ENCODE data around the gene SAE1.

The SAE1 gene

DNA sequence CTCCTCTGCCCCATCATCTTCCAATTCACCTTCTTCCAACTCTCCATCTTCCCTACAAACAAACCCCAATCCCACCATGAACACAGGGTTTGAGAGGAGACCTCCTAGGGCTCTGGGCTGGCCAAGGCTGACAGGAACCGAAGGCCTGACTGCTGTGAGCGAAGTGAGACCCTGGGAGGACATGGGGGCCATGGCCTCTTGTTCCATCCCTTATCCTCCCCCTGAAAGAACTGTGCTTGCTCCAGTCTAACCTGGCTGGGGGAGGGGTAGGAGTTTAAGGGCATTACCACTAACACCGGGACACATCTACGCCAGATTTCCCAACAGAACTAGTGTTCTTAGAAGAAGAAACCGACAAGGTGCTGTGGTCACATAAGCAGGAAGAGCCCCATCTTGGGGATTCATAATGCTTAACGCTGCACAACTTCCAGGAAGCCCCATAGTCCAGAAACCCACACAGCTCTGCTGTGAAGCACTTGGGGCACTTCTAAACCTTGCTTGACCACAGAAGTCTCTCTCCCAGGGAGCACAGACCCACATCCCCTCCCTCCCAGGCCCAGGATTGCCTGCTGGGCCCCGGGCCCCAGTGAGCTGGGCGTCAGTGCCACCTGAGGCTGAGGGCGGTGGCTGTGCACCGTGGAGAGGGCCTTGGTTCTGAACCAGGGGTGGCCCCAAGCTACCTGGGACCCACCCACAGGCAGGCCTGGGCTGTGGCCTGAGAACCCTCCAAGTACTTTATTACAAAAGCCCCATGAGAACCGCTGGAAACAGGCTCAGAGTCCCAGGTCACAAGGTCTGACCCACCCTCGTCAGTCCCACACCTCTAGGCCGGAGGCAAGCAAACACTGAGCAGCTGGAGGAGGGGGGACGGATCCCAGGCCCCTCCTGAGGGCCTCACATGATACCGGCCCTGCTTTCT lies 35.8 kb upstream of the SAE1 start:
- no peak for TF ChIP-seq Cebpa-rat (IDR thresholded peaks at IDR 0.05)
- H3K27me3 ChIP-seq: no peaks in the 10 kb centered on the region
- peak overlapping the region in 9 of 10 experiments; percentile 6 to 54 (median 39); a peak in 17 of 20 replicates for H3K4me3 ChIP-seq
- peak overlapping the region; percentile 64 to 83 (median 77) for H3K9ac ChIP-seq
- H3K4me1 ChIP-seq: peaks cover 70 to 89% (median 80%) of the 10 kb centered on the region in 10 experiments
- H3K27ac ChIP-seq: peak overlapping the region; percentile 69 to 90 (median 87)
- H3K36me3 ChIP-seq: peaks cover 42 to 69% (median 48%) of the 10 kb centered on the region in 11 experiments
- no peaks in the 10 kb centered on the region for H3K9me3 ChIP-seq (replicated peaks in 1 of 11)
- H4K20me1 ChIP-seq: peaks cover 0 to 94% (median 52%) of the 10 kb centered on the region in 11 experiments; a peak in 16 of 22 replicates
- peak overlapping the region; percentile 82 to 99 (median 96) for H3K4me2 ChIP-seq

DNA sequence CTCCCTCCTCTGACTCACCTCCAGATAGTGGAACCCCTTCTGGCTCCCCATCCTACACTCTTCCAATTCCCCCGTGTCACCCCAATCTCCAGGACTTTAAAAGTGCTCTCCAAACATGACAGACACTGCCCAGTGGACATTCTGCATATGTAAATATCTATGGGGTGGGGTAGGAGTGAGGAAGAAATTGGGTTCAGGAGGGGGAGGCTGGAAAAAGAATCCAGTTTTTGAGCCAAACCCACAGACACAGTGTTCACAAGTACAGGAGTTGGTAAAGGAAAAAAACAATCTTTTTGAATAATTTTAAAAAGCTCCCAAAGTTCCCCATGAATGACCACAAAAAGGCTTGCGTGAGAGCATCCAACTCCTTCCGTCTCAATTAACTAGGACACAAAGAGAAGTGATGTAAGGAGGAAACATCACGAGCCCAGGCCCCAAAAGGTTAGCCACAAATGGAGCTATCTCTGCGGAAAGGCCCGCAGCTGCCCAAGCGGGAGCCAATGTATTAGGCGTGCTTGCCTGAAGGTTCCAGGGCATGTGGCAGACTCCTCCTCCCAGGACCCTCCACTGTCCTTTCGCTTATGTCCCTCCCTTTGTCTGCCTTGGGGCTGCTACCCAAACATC lies 35.0 kb upstream of the SAE1 start:
- peaks cover 75 to 93% (median 86%) of the 10 kb centered on the region in 10 experiments for H3K4me1 ChIP-seq
- no peaks in the 10 kb centered on the region for H3K9me3 ChIP-seq (replicated peaks in 1 of 11)
- peak overlapping the region; percentile 82 to 99 (median 96) for H3K4me2 ChIP-seq
- peaks cover 0 to 94% (median 55%) of the 10 kb centered on the region in 11 experiments; a peak in 17 of 22 replicates for H4K20me1 ChIP-seq
- H3K4me3 ChIP-seq: peak overlapping the region in 9 of 10 experiments; percentile 6 to 54 (median 39); a peak in 17 of 20 replicates
- no peaks in the 10 kb centered on the region for H3K27me3 ChIP-seq
- peaks cover 34 to 66% (median 46%) of the 10 kb centered on the region in 11 experiments for H3K36me3 ChIP-seq
- peak overlapping the region; percentile 69 to 90 (median 87) for H3K27ac ChIP-seq
- peak overlapping the region; percentile 64 to 83 (median 77) for H3K9ac ChIP-seq
- TF ChIP-seq Cebpa-rat (IDR thresholded peaks at IDR 0.05): no peak

DNA sequence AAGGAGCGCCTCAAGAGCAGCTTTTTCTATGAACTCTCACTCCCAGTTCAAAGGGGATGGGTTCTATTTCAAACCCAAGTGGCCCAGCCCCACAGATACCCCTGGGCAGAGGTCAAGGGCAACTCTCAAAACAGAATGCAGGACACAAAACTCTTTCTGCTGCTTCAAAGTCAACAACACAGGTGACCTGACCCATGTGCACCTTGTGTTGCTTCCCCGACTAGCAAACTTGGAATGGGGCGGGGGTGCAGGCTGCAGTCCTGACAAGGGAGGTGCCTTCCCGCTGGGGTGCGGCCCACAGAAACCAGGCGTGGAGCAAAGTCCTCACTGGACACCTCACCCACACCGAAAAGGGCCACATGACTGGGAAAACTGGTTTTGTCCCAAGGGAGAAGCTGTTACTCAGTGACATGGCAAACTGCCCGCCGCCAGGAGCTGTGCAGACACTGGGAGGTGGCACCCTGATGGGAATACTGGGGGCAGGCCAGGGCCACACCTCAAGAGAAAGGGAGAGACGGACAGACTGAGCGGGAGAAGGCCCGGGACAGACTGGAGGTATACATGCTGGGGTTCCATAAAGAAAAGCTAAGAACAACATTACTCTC lies 34.4 kb upstream of the SAE1 start:
- H3K9ac ChIP-seq: peak overlapping the region; percentile 39 to 83 (median 77); a peak in 21 of 22 replicates
- TF ChIP-seq Cebpa-rat (IDR thresholded peaks at IDR 0.05): no peak
- H3K4me2 ChIP-seq: peak overlapping the region; percentile 82 to 99 (median 96)
- H3K4me1 ChIP-seq: peaks cover 75 to 91% (median 85%) of the 10 kb centered on the region in 10 experiments
- peak overlapping the region in 8 of 10 experiments; percentile 7 to 53 (median 32); a peak in 7 of 20 replicates for H3K4me3 ChIP-seq
- no peaks in the 10 kb centered on the region for H3K9me3 ChIP-seq (replicated peaks in 1 of 11)
- no peaks in the 10 kb centered on the region for H3K27me3 ChIP-seq
- peaks cover 0 to 94% (median 61%) of the 10 kb centered on the region in 11 experiments; a peak in 18 of 22 replicates for H4K20me1 ChIP-seq
- peaks cover 28 to 64% (median 46%) of the 10 kb centered on the region in 11 experiments for H3K36me3 ChIP-seq
- peak overlapping the region; percentile 69 to 90 (median 87); a peak in 21 of 22 replicates for H3K27ac ChIP-seq

DNA sequence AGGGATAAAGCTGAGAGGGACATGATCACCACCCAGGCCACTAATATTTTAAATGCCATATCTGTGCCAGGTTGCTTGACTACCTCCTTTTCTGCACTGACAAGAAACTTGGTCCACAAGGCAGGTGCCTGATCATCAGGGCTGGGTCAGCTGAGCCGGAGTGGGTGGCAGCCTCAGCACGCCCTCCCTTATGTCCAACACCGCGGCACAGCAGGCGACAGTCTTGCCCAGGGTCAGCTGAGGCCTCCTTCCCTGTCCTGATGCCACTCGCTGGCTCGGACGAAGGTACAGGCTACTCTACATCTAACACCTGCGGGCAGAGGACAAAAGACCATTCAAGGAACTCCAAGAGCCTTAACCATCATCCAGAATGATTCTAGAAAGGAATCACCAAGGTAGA lies 33.9 kb upstream of the SAE1 start:
- Histone ChIP-seq H3K4me3 (0 out of 20 replicates have a peak overlapping the region, but pooled peaks of 1 of the 10 experiments have one; percentile 53), H3K36me3 (peaks cover 24 to 63% (median 43%) of the 10 kb centered on the region in 11 experiments), H3K27me3 (no peaks in the 10 kb centered on the region), H3K4me2 (peak overlapping the region; percentile 82 to 99 (median 96)), H3K27ac (peak overlapping the region in 10 of 11 experiments; percentile 82 to 90 (median 88); a peak in 19 of 22 replicates), H3K4me1 (peaks cover 75 to 86% (median 84%) of the 10 kb centered on the region in 10 experiments), H3K9ac (peak overlapping the region; percentile 37 to 83 (median 77); a peak in 15 of 22 replicates), H4K20me1 (peaks cover 0 to 96% (median 66%) of the 10 kb centered on the region in 11 experiments; a peak in 19 of 22 replicates), H3K9me3 (replicated peaks in 1 of 11) (no peaks in the 10 kb centered on the region)
- TF ChIP-seq Cebpa-rat (IDR thresholded peaks at IDR 0.05): no peak

DNA sequence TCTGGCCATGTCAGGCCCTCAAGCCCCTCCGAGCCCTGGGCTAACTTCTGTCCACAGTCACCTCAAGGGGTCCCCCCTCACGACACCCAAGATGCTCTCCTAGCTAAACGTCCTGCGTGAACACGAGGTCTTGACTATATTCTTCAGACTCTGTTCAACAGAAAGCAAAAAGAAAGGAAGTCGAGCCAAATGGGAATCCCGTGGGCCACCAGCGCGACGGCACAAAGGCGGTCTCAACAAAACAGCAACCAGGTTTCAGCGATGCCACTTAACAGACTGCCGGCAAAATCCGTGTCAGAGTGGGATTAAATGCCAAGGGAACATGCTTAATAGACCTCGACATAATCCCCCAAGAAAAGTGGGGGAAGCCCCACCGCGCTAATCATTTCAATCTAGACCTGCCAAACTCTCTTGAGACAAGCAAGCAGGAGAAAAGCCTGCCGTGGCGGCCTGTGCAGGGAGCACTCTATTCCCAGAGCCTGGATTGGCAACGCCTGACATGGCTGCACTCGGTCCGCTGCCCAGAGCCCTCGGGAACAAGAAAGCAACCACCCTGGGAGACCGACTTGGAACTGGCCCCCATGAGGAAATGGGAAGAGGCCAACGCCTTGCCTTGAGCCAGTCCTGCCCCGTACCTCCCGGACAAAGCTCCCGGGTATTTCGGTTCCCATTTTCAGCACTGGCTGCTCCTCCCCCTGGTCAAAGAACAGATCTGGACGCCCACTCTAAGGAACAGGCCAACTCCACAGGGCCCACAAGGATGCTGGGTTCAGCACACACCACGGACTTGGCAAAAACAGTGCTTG lies 33.0 kb upstream of the SAE1 start:
- no peaks in the 10 kb centered on the region for H3K9me3 ChIP-seq (replicated peaks in 1 of 11)
- H3K27ac ChIP-seq: peak overlapping the region; percentile 18 to 90 (median 87); a peak in 21 of 22 replicates
- H3K4me1 ChIP-seq: peaks cover 72 to 86% (median 78%) of the 10 kb centered on the region in 10 experiments
- no peak for TF ChIP-seq Cebpa-rat (IDR thresholded peaks at IDR 0.05)
- peaks cover 16 to 63% (median 42%) of the 10 kb centered on the region in 11 experiments; a peak in 20 of 22 replicates for H3K36me3 ChIP-seq
- H3K4me3 ChIP-seq: no peak overlapping the region; a peak in 1 of 20 replicates
- H3K4me2 ChIP-seq: peak overlapping the region; percentile 82 to 99 (median 96)
- no peaks in the 10 kb centered on the region for H3K27me3 ChIP-seq
- peaks cover 4 to 98% (median 75%) of the 10 kb centered on the region in 11 experiments; a peak in 20 of 22 replicates for H4K20me1 ChIP-seq
- peak overlapping the region in 10 of 11 experiments; percentile 11 to 82 (median 60); a peak in 16 of 22 replicates for H3K9ac ChIP-seq

DNA sequence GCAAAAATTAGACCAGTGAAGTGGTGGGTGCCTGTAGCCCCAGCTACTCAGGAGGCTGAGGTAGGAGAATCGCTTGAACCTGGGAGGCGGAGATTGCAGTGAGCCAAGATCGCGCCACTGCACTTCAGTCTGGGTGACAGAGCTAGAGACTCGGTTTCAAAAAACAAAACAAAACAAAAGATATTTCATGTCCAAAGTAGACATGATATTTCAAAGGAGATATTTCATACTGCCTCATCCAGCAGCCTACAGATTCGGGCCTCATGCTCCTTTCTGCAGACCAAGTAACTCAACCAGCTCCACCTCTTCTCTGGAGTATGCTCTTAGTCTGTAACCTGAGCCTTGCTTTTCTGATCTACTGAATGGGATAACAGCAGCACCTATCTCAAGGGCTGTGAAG lies 32.0 kb upstream of the SAE1 start:
- H3K4me1 ChIP-seq: peaks cover 62 to 84% (median 70%) of the 10 kb centered on the region in 10 experiments
- no peaks in the 10 kb centered on the region for H3K9me3 ChIP-seq (replicated peaks in 1 of 11)
- H3K4me3 ChIP-seq: no peak overlapping the region
- no peaks in the 10 kb centered on the region for H3K27me3 ChIP-seq
- peak overlapping the region; percentile 82 to 99 (median 96) for H3K4me2 ChIP-seq
- no peak overlapping the region for H3K9ac ChIP-seq
- TF ChIP-seq Cebpa-rat (IDR thresholded peaks at IDR 0.05): no peak
- H4K20me1 ChIP-seq: peaks cover 5 to 100% (median 85%) of the 10 kb centered on the region in 11 experiments; a peak in 20 of 22 replicates
- peaks cover 6 to 62% (median 33%) of the 10 kb centered on the region in 11 experiments; a peak in 19 of 22 replicates for H3K36me3 ChIP-seq
- H3K27ac ChIP-seq: no peak overlapping the region

DNA sequence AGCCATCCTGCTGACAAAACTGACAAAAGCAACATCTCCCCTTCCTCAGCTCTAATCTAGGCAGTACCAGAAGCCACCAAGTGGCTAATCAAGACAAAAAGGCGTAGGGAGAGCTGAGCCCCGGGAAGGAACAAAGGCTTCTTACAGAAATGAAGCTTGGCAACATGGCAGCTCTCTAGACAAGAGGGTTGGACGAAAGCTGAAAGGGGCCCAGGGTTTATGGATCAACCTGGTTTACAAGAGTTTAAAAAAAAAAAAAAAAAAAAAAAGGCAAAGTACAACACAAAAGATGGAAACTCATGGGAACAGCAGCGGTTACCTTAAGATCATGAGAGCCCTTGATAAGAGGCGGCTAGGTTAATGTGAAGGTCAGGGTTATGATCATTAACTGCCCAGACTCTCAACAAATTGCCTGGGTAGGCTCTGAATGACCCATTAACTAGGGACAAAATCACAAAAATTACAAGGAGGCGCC lies 31.0 kb upstream of the SAE1 start:
- Histone ChIP-seq H3K9ac (no peak overlapping the region), H3K27ac (no peak overlapping the region), H3K4me1 (peaks cover 52 to 74% (median 61%) of the 10 kb centered on the region in 10 experiments)

More for the DNA sequence above, 31.0 kb upstream of the SAE1 start:
- H3K4me2 ChIP-seq: peak overlapping the region in 5 of 11 experiments; percentile 9 to 95 (median 36); a peak in 6 of 22 replicates
- no peaks in the 10 kb centered on the region for H3K9me3 ChIP-seq (replicated peaks in 1 of 11)
- peaks cover 5 to 100% (median 90%) of the 10 kb centered on the region in 11 experiments; a peak in 19 of 22 replicates for H4K20me1 ChIP-seq
- no peak overlapping the region for H3K4me3 ChIP-seq
- H3K36me3 ChIP-seq: peaks cover 2 to 61% (median 30%) of the 10 kb centered on the region in 11 experiments; a peak in 20 of 22 replicates
- no peaks in the 10 kb centered on the region for H3K27me3 ChIP-seq
- TF ChIP-seq Cebpa-rat (IDR thresholded peaks at IDR 0.05): no peak
